Measurements from ENCODE around the gene TMEM86B.

Gene TMEM86B

GRCh38 chr19:55232986-55233385 is 4.4 kb upstream of the TMEM86B start:
- no peaks in the 10 kb centered on the region for H3K27me3 ChIP-seq (ENCODE audit: insufficient read depth, low read length)
- no peak for TF ChIP-seq CTCF (IDR thresholded peaks at IDR 0.05; ENCODE audit: low read length)
- no peak for TF ChIP-seq EZH2 (IDR thresholded peaks at IDR 0.05; ENCODE audit: borderline replicate concordance, low read length)
- H3F3A ChIP-seq (ENCODE audit: insufficient read depth, low read length): no peaks in the 10 kb centered on the region; the same call in 1 of the 2 replicates
- no peak overlapping the region for H3K27ac ChIP-seq (ENCODE audit: low read depth, low read length, poor library complexity, severe bottlenecking)
- no peak overlapping the region for H3K9ac ChIP-seq (ENCODE audit: low read length)
- H3K4me1 ChIP-seq (ENCODE audit: insufficient read depth, low read length, severe bottlenecking): no peaks in the 10 kb centered on the region
- H3K4me3 ChIP-seq (ENCODE audit: low read depth, low read length, poor library complexity, severe bottlenecking): no peak overlapping the region
- H4K20me1 ChIP-seq (ENCODE audit: insufficient read depth, low read length): no peaks in the 10 kb centered on the region
- no peak overlapping the region for H3K4me2 ChIP-seq (ENCODE audit: low read length)
- no peak overlapping the region for H2AFZ ChIP-seq (ENCODE audit: low read length)
- H3K36me3 ChIP-seq (ENCODE audit: insufficient read depth, low read length): peaks cover 96% of the 10 kb centered on the region
- no peaks in the 10 kb centered on the region for H3K9me3 ChIP-seq (ENCODE audit: low read length)
- H3K79me2 ChIP-seq (ENCODE audit: insufficient read depth, low read length): no peaks in the 10 kb centered on the region
- H3K9me2 ChIP-seq (ENCODE audit: low read depth, low read length): no peaks in the 10 kb centered on the region

- H3K9ac ChIP-seq (ENCODE audit: low read length): no peak overlapping the region
- no peaks in the 10 kb centered on the region for H3K27me3 ChIP-seq (ENCODE audit: insufficient read depth, low read length)
- peaks cover 96% of the 10 kb centered on the region for H3K36me3 ChIP-seq (ENCODE audit: insufficient read depth, low read length)
- no peak overlapping the region for H3K27ac ChIP-seq (ENCODE audit: low read depth, low read length, poor library complexity, severe bottlenecking)
- no peaks in the 10 kb centered on the region for H3K79me2 ChIP-seq (ENCODE audit: insufficient read depth, low read length)
- H3K4me1 ChIP-seq (ENCODE audit: insufficient read depth, low read length, severe bottlenecking): no peaks in the 10 kb centered on the region
- TF ChIP-seq EZH2 (IDR thresholded peaks at IDR 0.05; ENCODE audit: borderline replicate concordance, low read length): no peak
- no peak for TF ChIP-seq CTCF (IDR thresholded peaks at IDR 0.05; ENCODE audit: low read length)
- no peaks in the 10 kb centered on the region for H4K20me1 ChIP-seq (ENCODE audit: insufficient read depth, low read length)
- no peak overlapping the region for H3K4me2 ChIP-seq (ENCODE audit: low read length)
- H3K9me2 ChIP-seq (ENCODE audit: low read depth, low read length): no peaks in the 10 kb centered on the region
- H3F3A ChIP-seq (ENCODE audit: insufficient read depth, low read length): no peaks in the 10 kb centered on the region; the same call in 1 of the 2 replicates
- H3K4me3 ChIP-seq (ENCODE audit: low read depth, low read length, poor library complexity, severe bottlenecking): no peak overlapping the region
- no peak overlapping the region for H2AFZ ChIP-seq (ENCODE audit: low read length)
- no peaks in the 10 kb centered on the region for H3K9me3 ChIP-seq (ENCODE audit: low read length)
These were observed 3.7 kb upstream of the TMEM86B start for GRCh38 chr19:55232286-55232602.

- H3K9ac ChIP-seq (ENCODE audit: low read length): no peak overlapping the region
- H3K36me3 ChIP-seq (ENCODE audit: insufficient read depth, low read length): peaks cover 96% of the 10 kb centered on the region
- no peak overlapping the region for H3K4me3 ChIP-seq (ENCODE audit: low read depth, low read length, poor library complexity, severe bottlenecking)
- no peaks in the 10 kb centered on the region for H3K79me2 ChIP-seq (ENCODE audit: insufficient read depth, low read length)
- H3K9me2 ChIP-seq (ENCODE audit: low read depth, low read length): no peaks in the 10 kb centered on the region
- no peak overlapping the region for H3K4me2 ChIP-seq (ENCODE audit: low read length)
- H2AFZ ChIP-seq (ENCODE audit: low read length): no peak overlapping the region
- no peaks in the 10 kb centered on the region for H3K4me1 ChIP-seq (ENCODE audit: insufficient read depth, low read length, severe bottlenecking)
- TF ChIP-seq CTCF (IDR thresholded peaks at IDR 0.05; ENCODE audit: low read length): no peak
- no peak for TF ChIP-seq EZH2 (IDR thresholded peaks at IDR 0.05; ENCODE audit: borderline replicate concordance, low read length)
- no peak overlapping the region for H3K27ac ChIP-seq (ENCODE audit: low read depth, low read length, poor library complexity, severe bottlenecking)
- H3K27me3 ChIP-seq (ENCODE audit: insufficient read depth, low read length): no peaks in the 10 kb centered on the region
- H4K20me1 ChIP-seq (ENCODE audit: insufficient read depth, low read length): no peaks in the 10 kb centered on the region
- H3F3A ChIP-seq (ENCODE audit: insufficient read depth, low read length): no peaks in the 10 kb centered on the region; the same call in 1 of the 2 replicates
- no peaks in the 10 kb centered on the region for H3K9me3 ChIP-seq (ENCODE audit: low read length)
These were observed 3.1 kb upstream of the TMEM86B start for GRCh38 chr19:55231391-55232285.
